Activated CD4-positive, alpha-beta T cell treated with anti-CD3 and anti-CD28 coated beads for 48 hours (primary cell): ENCODE data around the gene RELA.

Source experiments
- DNase-seq: peaks from one replicate; pipeline ENCODE4 v3.0.0-alpha.2; 2020

The RELA gene

GRCh38 chr11:65629579-65629978, 33.1 kb downstream of the RELA start:
- no peak for DNase-seq

GRCh38 chr11:65627202-65627601, 35.5 kb downstream of the RELA start:
- no peak for DNase-seq

DNA sequence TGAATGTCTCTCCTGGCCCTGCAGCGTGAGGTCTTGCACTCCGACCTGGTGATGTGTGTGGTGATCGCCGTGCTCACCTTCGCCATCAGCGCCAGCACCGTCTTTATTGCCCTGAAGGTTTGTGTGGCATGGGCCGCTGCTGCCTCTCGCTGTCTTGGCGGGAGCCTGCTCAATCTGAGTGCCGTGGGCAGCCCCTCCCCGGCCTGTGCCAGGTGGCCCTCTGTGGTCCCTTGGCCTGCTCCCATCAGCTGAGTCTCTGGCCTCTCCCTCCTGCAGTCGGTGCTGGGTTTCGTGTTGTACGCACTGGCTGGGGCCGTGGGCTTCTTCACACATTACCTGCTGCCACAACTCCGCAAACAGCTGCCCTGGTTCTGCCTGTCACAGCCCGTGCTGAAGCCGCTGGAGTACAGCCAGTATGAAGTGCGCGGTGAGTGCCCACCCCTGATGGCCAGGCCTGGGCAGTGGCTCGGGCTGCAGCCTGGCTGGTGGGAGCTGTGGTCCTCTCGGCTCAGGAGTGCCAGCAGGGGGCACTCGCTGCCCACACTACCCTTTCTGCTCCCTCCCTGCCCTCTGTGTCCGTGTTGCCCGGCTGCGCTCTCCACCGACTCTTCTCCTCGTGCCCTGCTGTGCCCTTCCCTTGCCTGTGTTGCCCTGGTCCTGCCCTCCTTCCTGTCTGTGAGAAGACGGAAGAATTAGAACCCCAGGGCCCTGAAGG, 36.9 kb downstream of the RELA start:
- DNase-seq, result peak; percentile 58

GRCh38 chr11:65624931-65625627, 37.6 kb downstream of the RELA start:
- no peak for DNase-seq

DNA sequence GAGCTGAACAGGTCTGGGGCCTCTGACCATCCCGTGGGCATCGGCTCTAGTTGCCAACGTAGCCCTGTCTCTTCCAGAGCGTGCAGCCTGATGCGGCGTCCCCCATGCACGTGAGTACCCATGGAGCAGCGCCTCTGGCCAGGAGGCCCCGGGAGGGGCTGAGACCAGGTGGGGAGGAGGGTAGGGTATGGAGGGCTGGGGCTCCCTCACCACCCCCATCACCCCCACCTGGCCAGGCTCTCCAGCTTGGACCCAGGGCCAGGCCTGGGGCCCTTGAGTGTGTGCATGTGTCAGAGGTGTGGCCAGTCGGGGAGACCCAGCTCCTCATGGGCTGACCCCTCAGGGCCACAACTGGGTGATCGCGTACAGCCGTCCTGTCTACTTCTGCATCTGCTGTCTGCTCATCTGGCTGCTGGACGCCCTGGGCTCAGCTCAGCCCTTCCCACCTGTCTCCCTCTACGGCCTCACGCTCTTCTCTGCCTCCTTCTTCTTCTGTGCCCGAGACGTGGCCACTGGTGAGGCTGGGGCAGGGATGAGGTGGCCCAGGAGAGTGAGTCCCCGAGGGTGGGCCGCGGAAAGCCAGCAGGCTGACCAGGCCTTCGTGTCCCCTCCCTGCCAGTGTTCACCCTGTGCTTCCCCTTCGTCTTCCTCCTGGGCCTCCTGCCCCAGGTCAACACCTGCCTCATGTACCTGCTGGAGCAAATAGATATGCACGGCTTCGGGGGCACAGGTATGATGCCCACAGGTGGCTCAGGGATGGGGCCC, 38.7 kb downstream of the RELA start:
- DNase-seq, result no peak

DNA sequence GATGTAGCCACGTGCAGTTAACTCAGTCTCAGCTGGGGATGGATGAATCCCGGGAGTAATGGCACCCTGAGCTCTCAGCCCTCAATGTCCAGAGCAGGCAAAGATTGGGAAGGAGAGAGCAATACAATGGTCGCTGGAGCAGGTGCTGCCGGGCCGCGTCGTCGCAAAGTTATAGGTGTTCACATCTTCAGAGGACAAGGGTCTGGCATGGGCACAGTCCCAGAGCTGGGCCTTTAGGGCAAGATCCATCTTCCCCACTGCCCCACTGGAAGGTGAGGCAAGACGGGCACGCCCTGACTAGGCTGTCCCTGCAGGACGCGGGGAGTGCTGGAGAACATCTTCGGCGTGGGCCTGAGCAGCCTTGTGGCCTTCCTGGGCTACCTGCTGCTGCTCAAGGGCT, 39.5 kb downstream of the RELA start:
- DNase-seq, result no peak

DNA sequence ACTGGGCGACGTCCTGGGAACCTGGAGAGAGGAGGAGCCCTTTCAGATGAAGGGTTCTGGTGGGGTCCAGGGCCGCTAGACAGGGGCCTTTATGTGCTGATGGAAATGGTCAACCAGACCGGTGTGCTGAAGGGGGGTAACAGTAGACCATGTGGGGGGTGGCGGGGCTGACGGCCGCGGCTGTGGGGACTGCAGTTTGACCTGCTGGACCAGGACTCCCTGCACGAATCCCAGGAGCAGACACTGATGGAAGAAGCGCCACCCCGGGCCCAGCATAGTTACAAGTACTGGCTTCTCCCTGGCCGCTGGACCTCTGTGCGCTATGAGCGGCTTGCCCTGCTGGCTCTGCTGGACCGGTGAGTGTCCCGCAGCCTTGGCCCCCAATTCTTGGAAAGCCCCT, 40.7 kb downstream of the RELA start:
- no peak for DNase-seq

GRCh38 chr11:65621460-65621859, 41.3 kb downstream of the RELA start:
- DNase-seq, result no peak

DNA sequence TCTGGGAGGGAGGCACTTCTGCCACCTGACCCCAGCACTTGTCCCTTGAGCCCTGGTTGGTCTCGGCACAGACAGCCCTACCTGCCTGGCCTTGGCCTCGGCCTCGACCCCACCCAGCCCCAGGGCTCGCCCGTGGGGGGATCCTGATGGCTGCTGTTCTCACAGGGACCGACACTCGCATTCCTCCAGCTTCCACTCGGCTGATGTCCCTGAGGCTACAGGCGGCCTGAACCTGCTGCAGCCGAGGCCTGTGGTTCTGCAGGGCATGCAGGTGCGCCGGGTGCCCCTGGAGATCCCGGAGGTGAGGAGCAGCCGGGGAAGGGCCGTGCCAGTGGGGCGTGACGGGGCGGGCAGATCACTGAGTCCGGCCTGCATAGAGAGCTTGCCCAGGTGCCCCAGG, 42.0 kb downstream of the RELA start:
- DNase-seq, result no peak

GRCh38 chr11:65619281-65619928, 43.3 kb downstream of the RELA start:
- DNase-seq, result no peak

DNA sequence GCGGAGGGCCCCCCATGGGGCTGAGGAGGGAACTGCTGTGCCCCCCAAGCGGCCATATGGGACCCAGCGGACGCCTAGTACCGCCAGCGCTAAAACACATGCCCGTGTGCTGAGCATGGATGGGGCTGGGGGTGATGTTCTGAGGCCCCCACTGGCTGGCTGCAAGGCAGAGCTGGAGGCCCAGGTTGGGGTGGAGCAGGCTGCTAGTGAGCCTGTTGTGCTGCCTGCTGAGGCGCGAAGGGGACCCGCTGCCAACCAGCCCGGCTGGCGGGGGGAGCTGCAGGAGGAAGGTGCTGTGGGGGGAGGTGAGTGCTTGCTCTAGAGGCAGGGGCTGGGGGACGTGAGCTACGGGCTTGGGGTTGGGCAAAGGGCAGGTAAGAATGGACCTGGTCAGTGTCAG, 44.0 kb downstream of the RELA start:
- no peak for DNase-seq

- DNase-seq, result no peak
Observed at GRCh38 chr11:65617990-65618751, 44.5 kb downstream of the RELA start.

- DNase-seq, result no peak
Observed at GRCh38 chr11:65617136-65617850, 45.4 kb downstream of the RELA start.

DNA sequence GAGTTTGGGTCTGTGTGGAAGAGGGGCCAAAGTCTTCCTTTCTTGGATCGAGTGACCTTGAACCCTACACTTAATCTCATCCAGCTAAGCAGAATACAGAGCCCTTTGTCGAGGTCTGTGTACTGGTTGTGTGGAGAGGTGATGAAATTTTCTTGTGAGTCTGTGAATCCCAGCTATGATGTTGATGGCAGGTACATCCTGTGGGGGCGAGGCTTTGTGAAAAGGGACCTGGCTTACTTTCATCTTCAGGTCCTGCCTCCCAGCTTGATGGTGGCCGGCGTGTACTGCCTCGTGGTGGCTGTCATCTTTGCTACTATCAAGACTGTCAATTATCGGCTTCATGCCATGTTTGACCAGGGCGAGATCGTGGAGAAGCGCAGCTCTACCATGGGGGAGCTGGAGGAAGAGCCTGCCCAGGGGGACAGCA, 46.1 kb downstream of the RELA start:
- peak; percentile 54 for DNase-seq

DNA sequence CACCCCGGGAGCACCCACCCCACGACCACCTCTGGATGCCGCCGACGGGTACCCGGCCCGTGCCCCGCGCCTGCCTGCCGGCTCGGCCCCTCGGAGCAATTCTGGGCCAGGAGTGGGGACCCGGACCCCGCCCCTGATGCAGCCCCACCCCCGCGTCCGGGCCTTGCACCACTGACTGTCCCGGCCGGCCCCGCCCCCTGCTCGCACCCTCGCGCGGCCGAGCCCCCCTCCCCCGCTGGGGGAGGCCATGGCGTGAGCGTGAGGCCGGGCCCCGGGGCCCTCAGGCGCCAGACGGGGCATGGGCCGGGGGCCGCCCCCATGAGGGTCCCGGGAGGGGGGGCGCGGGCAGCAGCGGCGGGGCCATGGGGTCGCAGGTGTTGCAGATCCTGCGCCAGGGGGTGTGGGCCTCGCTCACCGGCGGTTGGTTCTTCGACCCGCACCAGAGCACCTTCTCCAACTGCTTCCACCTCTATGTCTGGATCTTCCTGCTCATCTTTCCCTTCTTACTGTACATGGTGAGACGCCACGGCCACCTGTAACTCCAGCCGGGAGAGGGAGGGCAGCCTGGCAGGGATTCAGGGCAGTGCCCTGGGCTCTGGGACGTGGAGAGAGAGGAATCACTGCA, 46.7 kb downstream of the RELA start:
- DNase-seq, result peak; percentile 63

GRCh38 chr11:65615229-65615949, 47.3 kb downstream of the RELA start, which contains the start of gene PCNX3:
Gene PCNX3 (plus strand): TSS chr11:65615776. CDS start chr11:65616312, 536 bp downstream.
- DNase-seq, result peak; percentile 100

DNA sequence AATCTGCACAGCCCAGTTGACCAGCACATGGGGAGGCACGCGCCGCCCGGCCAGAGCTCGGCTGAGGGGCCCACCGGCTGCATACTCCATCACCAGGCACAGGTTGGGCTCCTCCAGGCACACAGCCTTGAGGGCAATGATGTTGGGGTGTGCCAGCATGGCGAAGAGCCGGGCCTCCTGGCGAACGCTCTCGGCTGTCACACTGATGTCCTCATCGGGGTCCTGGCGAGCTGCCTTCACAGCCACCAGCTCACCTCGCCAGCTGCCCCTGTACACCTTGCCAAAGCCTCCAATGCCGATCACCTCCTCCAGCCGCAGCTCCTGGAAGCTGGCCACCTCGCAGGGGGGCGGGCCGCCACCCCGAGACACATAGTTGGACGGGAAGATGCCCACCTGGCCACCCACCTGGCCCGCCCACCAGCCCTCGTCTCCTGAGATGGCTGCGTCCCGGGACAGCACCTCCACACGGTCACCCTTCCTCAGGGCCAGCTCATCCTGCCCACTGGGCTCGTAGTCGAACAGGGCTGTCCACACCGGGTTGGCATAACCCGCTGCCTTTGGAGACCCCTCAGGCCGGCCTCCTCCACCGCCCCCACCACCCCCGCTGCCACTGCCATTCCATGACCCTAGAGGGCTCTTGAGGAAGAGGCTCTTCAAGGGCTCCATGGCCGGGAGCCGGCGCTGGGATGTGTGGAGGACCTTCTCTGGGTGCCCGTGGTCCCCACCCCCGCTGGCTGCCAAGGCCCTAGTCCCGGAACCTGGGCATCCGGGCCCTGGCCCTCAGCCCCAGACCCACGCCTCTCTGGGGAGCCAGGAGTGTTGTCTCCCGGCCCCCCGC, 49.4 kb downstream of the RELA start:
- DNase-seq, result no peak

DNA sequence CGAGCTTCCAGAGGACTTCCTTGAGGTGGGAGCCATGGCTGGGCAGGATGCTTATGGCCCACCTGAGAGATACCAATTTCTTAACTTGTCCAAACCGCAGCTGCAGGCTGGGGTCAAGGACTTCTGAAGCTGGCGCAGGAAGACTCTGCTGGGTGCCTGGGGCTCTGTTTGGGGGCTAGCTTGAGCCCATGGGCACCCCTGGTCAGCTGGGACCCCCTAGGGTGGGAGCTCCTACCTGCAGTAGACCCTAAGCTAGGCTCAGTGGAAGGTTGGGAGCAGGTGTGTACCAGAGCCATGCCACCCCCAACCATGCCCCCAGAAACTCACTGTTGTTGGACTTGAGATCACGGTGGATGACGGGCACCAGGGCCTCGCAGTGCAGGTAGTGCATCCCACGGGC, 50.0 kb downstream of the RELA start:
- DNase-seq, result no peak

DNA sequence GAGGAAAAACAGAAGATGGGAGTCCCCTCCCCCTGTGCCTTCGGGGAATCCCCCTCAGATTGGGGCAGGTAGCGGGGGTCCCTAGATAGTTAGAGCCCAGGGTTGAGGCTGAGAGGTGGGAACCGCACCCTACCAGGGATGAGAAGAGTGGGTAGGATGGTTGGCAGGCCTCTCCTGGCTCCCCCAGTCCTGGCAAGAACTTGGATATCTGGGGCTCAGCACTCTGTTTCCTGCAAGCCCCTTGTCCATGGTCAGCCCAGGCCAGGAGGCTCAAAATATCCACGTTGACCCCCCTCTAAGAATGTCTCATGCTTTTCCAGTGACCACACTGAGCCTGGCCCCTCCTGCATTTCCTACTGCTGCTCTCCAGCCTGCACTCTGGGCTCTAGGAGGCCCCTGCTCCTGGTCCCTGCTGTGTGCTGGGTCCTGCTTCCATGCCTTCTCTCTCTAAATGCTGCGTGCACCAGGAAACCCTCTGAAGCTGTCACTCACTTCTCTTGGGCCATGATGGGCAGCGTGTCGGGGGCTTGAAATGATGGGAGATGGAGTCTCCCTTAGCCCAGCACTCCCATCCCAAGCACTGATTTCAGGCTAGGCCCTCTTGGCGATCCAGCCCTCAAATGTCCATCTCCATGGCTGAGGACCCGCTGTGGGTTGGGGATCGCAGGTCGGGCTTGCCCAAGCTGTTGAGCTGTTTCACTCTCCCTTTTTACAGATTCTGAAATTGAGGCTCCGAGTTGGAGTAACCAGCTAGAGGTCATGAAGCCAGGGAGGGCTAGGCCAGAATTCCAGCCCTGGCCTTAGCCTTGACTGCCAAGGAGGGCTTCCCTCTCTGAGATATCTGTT, 50.7 kb downstream of the RELA start:
- DNase-seq, result no peak
